HepG2 (cell line): ENCODE measurements around the gene SHTN1.

ENCODE experiments used
- BHLHE40 ChIP-seq: IDR thresholded peaks from 2 replicates; pipeline ENCODE4 v1.6.1; 2011; ENCODE audit warnings: low read length, improper control_type of control experiment
- CBX2 ChIP-seq, 2 experiments: fragments of 200-600 bp in 1 of 2; sonication (generic); formaldehyde crosslinking in 1 of 2; IDR thresholded peaks; 2 replicates each; pipeline versions ENCODE4 v1.7.0 to v1.8.1; 2018 to 2022; ENCODE audit warnings: low read depth in 2 of 2, low read length in 1 of 2, mild to moderate bottlenecking in 1 of 2, missing genetic modification reagents in 1 of 2
- EZH2 ChIP-seq: conservative IDR thresholded peaks from 2 replicates; pipeline ENCODE4 v1.6.1; 2012; ENCODE audit warnings: mild to moderate bottlenecking, low read depth, low read length, moderate library complexity
- SMAD3 ChIP-seq: sonication (generic); formaldehyde crosslinking; IDR thresholded peaks from 2 replicates; pipeline ENCODE4 v1.4.0; 2020; ENCODE audit warnings: missing genetic modification reagents
- TRIM24 ChIP-seq: sonication (generic); formaldehyde crosslinking; IDR thresholded peaks from 2 replicates; pipeline ENCODE4 v1.8.0; 2022; ENCODE audit warnings: mild to moderate bottlenecking, missing genetic modification reagents
- ZNF207 ChIP-seq: fragments of 450-650 bp; IDR thresholded peaks from 2 replicates; pipeline ENCODE4 v1.6.1; 2016; ENCODE audit warnings: antibody characterized with exemption, borderline replicate concordance
- TF ChIP-seq, protein P1 (sequence below): sonication (generic); formaldehyde crosslinking; IDR thresholded peaks from 2 replicates; pipeline ENCODE4 v1.5.0; 2020; ENCODE audit warnings: mild to moderate bottlenecking, missing genetic modification reagents, moderate library complexity

DNA sequence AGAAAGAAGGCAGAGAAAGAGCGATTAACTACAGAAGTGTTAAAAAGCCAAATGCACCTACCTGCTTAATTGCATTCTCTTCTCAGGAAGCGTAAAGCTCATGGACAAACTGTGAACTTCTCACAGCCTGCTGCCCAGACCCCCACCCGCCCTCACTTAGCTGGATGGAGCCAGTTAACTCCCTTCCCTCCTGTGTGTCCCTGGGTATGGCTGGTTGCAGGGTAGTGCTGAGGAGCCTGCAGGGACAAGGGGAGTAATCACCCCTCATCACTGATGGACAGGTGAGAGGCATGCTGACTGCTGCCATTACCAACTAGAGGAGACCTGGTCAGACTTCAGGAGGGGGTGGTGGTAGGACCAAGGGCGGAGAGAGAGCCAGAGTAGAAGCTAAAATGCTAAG is 118.2 kb downstream of the SHTN1 start:
- no peak for TF ChIP-seq TRIM24
- TF ChIP-seq, protein P1, sequence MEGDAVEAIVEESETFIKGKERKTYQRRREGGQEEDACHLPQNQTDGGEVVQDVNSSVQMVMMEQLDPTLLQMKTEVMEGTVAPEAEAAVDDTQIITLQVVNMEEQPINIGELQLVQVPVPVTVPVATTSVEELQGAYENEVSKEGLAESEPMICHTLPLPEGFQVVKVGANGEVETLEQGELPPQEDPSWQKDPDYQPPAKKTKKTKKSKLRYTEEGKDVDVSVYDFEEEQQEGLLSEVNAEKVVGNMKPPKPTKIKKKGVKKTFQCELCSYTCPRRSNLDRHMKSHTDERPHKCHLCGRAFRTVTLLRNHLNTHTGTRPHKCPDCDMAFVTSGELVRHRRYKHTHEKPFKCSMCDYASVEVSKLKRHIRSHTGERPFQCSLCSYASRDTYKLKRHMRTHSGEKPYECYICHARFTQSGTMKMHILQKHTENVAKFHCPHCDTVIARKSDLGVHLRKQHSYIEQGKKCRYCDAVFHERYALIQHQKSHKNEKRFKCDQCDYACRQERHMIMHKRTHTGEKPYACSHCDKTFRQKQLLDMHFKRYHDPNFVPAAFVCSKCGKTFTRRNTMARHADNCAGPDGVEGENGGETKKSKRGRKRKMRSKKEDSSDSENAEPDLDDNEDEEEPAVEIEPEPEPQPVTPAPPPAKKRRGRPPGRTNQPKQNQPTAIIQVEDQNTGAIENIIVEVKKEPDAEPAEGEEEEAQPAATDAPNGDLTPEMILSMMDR (CRISPR knock-in tag), result no peak
- TF ChIP-seq BHLHE40, result no peak
- no peak for TF ChIP-seq ZNF207
- no peak for TF ChIP-seq CBX2 (IDR thresholded peaks at IDR 0.05; ENCODE audit: low read depth, low read length)
- no peak for TF ChIP-seq CBX2 (CRISPR knock-in tag; IDR thresholded peaks at IDR 0.05; ENCODE audit: low read depth)
- TF ChIP-seq EZH2, result no peak
- TF ChIP-seq SMAD3, result no peak
